Measurements from ENCODE around the gene DAGLB. TPM values are rescaled to one million over a fixed set of nuclear protein-coding genes. Genes with fewer than 3 reads are reported as not detected.

The DAGLB gene
- total RNA-seq, 1 donor from 2014 or later: 17.5 TPM

DNA sequence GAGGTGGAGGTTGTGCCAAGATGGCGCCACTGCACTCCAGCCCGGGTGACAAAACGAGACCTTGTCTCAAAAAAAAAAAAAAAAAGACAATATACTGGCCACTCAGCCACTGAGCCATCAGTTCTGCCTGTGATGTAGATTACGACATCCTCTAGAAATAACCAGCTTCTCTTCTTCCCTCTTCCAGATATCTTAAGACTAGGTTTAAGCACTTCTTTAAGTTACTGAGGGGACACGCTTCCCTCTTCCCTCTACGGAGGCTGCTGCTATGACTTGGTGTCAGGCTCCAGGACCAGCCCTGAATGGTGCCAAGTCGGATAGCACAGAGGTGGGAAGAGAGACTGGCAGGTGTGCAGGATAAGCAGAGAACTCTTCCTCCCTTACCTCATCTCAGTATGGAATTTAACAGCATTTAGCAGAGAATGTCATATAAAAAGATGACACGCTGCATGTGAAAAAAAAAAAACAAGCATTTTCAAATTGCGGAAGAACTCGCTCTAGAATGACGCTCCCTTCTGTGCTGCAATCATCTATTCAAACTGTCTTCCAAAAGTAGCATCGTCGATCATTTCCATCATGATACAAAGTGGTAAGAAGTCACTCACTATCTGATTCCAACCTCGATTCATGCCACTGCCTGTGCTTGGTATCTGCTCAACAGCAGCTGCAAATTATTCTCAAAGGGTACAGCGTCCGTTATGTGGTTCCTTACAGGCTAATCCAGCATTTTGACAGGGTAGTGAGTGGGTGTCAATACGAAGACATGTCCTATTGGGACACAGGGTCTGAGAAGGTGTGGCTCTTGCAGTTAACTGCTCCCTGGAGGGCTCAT, 13.8 kb downstream of the DAGLB start:
- intact Hi-C loops (cut with micrococcal nuclease): loop anchor here (2.0 kb wide), 1 partner anchor 437 kb away; no protein-coding TSS in a partner anchor

DNA sequence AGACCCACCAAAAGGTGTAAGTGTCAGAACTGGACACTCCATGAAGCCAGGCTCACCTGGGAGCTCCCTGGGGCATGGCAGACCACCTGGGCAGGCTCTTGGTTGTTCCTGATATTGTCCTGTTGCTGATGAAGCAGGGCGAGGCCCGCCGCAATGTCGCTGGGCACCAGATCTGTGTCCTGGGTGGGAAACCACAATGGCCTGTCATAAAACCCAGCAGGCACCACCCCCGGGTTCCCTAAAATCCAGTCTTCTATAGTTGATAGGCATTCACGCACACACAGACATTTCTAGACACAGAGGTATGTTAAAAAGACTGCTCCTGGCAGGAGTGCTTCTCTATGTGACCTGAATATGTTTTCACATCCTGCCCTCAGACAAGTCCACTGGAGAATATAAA, 15.0 kb downstream of the DAGLB start:
- intact Hi-C loops (cut with micrococcal nuclease): no loop called here

DNA sequence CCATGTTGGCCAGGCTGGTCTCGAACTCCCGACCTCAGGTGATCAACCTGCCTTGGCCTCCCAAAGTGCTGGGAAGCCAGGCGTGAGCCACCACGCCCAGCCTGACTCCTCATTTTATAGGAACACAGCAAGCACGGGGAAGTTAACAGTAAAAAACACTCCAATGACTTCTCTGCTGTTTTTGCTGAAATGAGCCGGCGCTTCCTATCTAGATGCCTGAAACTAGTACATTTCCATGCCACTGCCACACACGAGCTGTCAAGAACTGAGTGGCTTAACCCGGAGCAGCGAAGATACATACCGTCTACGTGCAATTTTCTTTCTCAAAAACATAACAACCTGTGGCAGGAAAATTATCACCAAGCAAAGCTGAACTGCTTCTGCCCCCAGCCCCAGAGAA, 16.8 kb downstream of the DAGLB start:
- intact Hi-C loops (cut with micrococcal nuclease): no loop called here

DNA sequence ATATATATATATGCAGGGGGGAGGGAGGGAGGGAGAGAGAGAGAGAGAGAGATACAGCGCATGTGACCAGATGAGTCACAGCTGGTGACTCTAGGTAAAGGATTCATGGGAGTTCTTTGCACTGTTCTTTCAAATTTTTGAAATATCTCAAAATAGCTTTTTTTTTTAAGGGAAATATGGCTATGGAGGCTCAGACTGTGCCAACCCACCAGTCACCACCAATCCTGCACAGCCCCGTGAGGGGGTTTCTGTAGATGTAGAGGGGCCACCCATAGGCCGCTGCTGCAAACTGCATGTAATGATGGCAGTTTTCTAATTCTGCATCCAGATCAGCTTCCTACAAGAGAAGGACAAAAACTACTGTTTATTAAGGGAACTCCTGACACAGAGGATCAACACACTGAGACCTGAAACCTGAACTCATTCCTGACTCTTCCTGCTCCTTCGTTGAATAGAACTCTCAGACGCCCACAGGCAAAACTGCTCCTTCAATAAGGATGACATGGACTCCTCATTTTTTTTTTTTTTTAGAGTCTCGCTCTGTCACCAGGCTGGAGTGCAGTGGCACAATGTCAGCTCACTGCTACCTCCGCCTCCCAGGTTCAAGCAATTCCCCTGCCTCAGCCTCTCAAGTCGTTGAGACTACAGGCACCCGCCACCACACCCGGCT, 17.3 kb downstream of the DAGLB start:
- intact Hi-C loops (cut with micrococcal nuclease): no loop called here

DNA sequence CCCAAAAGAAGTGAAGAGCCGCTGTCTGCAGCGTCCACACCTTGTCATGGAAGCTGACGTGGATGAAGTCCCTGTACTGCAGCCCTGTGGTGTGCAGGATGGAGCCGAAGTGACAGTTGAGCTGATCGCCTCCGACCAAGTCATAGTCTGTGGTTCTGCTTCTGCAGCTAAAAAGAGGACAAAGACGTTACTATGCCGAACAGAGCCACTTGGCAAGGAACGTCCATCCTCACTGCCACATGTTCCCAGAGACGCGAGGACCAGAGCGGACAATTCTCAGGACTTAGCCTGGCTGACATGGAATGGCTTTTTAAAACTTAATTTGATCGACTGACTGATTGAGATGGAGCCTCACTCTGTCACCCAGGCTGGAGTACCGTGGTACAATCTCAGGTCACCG, 21.8 kb downstream of the DAGLB start:
- intact Hi-C loops (cut with micrococcal nuclease): no loop called here

DNA sequence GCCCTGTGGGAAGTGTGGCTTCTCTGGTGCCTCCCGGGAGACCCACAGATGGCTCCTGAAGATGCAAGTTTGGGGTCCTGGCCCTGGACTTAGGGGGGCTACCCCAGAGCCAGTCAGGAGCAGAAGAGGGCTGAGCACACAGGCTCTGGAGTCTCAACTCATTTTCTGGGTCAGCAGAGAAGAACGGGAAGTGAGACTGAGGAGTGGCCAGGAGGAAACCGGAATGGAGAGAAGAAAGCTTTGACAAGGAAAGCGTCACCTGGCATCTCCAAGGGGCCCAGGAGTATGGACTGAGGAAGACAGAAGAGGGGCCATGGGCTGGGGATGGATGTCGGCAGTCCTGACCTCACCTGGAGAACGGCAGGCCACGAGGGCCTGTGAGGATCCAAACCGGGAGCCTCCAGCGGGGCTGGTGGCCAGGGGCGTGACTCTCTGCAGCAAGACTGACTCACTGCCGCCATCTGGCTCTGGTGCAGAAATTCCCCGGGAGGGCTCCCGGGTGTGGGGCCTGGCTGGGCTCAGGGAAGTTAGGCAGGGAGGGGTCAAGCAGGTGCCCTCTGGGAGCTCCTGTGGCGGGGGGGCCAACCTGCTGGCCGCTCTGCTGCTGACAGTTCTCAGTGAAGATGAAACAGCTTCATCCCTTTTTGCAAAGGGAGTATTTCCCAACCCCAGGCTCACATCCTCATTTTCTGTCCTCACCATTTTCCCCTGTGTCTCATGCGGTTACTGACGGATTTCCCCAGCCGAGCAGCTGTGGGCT, 23.6 kb downstream of the DAGLB start:
- intact Hi-C loops (cut with micrococcal nuclease): no loop called here

DNA sequence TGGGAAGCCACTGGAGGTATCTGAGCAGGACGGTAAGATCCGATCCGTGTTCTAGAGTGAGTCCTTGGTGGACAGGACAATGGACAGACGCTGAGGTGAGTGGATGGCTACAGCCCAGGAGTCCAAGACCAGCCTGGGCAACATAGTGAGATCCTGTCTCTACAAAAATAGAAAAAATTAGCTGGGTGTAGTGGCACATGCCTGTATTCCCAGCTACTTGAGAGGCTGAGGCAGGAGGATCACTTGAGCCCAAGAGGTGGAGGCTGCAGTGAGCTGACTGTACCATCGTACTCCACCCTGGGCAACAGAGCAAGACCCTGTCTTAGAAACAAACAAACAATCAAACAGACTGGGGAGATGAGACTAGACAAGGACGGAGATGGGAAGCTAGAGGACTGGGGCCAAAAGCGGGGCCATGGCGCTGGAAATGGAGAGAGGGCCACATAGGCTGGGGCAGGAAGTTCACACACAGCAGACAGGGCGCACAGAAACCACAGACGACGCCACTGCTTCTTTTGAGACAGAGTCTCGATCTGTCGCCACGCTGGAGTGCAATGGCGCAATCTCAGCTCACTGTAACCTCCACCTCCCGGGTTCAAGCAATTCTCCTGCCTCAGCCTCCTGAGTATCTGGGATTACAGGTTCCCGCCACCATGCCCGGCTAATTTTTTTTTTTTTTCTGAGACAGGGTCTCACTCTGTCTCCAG, 24.7 kb downstream of the DAGLB start:
- intact Hi-C loops (cut with micrococcal nuclease): no loop called here

DNA sequence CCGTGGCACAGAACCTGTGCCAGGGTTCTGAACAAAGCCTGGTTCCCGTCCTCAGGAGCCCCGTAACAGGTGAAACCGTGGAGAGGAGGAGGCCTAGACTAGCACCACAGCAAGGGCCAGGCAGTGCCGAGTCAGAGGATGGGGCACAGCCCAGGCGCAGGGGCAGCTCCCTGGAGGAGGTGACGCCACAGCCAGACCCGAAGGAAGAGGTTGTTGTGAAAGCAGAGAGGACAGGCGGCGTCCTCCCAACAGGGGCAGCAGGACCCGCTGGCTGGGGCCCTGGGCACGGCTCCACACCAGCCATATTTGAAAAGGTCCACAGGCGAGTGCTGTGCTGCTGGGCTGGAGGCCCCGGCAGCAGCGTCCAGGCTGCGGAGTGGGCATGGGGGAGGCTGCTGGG, 25.7 kb downstream of the DAGLB start:
- intact Hi-C loops (cut with micrococcal nuclease): no loop called here

DNA sequence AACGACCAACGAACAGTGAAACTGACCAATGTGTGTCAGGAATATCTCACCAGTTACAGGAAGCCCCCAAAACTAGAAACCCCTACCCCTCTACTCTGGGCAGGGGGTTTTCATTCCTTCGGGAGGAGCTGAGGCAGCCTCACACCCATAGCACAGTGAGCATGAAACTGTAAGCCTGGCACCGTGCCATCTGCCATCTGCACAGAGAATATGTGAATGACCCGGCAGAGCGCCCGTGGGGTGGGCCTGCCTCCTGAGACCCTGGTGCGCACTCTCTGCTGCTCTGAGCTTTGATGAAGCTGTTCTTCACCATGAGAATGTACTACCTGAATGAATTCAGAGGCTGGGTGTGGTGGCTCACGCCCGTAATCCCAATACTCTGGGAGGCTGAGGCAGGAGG, 27.1 kb downstream of the DAGLB start:
- intact Hi-C loops (cut with micrococcal nuclease): no loop called here

DNA sequence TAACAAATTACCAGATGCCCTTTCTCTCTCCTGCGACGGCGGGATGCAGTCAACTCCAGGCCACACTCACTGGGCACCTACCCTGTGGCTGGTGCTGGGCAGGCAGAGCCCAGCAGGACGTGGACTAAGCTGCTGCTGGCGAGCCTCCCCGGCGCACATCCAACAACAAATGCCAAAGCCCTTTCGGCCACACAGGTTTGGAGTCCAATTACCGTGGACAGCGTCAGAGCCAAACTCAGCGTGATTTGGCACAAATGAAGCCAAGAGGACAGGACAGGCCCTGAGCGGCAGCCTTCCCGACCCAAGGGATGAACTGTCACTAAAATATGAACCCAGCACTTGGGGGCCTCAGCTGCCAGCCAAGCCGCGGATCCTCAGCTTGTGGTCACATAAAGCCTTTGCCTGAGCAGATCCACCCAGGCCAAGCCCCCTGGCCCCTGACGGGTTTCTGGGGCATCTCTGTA, 28.4 kb downstream of the DAGLB start:
- intact Hi-C loops (cut with micrococcal nuclease): no loop called here

DNA sequence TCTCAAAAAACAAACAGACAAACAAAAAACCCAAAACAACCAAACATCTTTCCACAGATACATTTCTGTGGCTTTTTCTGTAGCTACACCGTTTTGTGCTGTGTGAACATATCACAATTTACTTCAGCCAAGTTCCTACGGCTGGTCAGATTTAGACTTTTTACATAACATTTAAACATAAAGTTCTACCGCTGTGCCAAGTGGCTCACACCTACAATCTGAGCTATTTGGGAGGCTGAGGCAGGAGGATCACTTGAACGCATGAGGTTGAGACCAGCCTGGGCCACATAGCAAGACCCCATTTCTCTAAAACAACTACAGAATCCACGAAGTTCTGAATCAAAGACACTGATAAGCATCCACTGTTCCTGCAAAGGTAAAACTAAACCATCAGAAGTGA, 30.3 kb downstream of the DAGLB start:
- intact Hi-C loops (cut with micrococcal nuclease): no loop called here

DNA sequence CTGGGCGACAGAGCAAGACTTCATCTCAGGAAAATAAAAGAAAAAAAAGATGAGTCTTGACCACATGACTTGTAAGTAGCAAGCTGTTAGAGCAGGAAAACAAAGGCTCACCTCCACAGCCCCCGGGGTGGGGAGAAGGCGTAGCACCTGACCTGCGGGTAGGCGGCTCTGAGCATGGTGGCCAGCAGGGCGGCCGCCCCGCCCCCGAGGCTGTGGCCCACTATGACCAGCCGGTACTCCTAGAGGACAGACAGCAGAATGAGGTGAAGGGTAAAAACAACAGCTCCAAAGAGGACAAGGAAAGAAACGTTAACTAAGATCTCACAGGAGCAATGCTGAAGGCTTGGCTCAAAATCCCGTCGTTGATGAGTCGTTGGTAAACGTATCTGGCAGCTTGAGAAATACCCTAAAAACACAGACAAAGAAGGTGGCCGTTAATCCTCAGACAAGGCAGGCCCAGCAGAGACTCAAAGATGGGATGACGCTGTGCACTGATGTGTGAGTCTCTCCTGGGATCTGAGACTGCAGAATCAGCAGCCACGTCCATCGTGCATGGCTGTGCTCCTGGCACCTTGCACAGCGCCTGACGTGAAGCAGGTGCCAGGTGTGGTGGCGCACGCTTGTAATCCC, 31.1 kb downstream of the DAGLB start:
- intact Hi-C loops (cut with micrococcal nuclease): no loop called here

DNA sequence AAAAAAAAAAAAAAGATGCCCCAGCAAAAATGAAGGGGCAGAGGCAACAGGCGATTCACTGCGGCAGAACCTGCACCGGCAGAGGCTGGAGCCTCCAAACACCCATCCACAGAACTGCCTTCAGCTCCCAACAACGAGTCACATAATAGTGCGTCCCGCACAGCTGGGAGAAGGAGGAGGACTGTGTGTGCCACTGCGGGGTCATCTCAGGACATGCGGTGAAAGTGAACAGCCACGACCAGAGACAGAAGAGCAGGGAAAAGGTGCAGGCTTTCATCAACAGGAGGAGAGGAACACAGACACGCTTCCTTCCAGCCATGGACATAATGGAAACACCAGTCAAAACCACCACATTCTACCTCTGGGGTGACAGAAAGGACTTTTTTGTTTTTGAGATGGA, 34.1 kb downstream of the DAGLB start:
- intact Hi-C loops (cut with micrococcal nuclease): no loop called here

DNA sequence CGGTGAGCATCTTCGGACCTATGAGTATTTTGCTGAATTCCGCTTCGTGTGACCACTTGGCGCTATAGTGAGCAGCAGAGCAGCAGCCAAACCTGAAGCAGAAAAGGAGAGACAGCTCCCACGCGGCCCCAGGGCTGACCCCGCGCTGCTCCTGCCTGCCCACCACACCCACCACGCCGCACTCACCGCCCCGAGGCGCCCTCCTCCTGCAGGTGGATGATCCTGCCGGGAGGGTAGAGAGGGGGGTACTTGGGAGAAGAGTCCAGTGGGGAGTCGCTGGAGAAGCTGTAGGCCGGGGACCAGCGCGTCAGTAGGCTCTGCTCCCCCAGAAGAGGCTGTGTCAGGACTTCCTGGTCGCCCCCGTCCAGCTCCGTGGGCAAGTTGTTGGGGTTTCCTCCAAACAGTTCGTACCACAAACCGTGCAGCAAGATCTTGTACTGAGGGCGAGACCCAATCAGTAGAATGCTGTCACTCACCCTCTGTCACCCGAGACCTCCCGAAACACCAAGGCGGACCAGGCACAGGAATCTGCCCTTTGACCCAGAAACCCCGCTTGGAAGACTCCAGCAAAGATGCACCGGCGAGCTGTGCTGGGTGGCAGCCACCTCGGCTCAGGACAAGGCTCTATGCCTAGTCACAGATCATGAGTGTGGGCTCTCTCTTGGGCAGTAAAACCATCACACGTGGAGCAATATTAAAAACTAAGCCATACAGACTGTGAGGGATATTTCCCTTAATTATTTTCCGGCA, 37.6 kb downstream of the DAGLB start:
- intact Hi-C loops (cut with micrococcal nuclease): no loop called here

DNA sequence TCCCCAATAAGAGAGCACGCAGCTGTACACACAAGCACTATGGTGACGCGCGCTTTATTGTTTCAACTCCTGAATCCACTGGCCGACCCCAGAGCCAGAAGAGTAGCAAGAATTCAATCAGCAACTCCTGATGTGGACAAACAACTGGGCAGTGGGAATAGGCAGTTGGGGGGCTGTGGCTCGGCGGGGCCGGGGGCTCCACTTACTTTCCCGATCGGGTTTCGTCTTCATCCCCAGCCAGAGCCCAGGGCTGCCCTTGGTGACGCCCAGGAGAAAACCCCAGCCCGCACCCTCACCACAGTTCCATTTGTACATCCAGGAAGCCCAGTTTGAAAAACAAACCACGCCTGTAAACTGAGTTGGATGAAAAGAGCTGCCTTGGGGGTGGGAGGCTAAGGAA, 38.7 kb downstream of the DAGLB start:
- intact Hi-C loops (cut with micrococcal nuclease): no loop called here

DNA sequence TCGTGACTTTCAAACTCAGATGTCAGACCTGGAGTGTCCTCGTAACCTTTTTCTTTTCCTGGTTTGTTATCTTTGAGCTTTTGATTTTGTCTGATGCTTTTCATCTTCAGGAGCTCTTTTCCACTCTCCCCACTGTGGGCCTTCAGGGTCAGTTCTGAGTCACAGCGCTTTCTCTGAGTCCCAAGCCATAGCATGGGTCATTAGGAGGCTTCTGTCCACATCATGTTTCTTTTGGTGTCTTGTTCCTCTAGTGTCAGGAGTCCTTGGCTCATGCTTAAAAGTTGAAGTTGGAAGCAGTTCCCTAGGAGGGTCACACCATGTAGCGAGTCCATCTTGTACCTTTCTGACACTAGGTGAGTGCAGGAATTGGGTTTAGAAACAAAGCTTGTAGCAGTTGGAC, 40.3 kb downstream of the DAGLB start:
- intact Hi-C loops (cut with micrococcal nuclease): no loop called here

DNA sequence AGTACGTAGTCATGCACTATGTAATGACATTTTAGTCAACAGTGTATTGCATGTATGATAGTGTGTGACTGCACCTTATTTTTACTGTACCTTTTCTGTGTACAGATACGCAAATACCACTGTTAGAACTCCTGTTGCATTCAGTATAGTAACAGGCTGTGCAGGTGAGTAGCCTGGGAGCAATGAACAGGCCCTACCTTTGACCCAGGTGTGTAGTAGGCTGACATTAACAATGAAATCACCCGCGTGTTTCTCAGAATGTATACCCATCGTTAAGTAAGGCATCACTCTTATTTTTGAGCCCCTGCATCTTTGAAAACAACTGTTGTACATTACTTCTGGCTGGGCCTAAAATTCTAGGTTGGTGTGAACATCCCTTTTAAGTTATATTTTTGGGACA, 41.6 kb downstream of the DAGLB start:
- intact Hi-C loops (cut with micrococcal nuclease): no loop called here

DNA sequence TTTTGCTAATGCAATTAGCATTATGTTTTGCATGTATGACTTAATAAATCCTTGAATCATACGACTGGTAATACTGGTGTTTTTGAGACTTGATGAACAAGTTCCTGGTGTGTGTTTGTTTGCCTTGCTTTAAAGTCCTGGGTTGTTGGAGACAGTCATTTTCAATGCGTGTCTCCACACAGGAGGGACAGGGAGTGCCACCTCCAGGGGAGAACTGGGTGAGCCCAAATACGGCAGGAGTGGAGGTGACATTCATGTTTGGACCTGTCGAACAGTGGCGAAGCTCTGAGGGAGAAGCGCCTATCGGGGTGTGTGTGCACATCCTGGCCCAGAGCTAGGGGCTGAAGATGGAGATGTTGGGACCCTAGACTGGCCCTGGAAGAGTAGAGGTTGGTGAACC, 43.8 kb downstream of the DAGLB start:
- intact Hi-C loops (cut with micrococcal nuclease): no loop called here

DNA sequence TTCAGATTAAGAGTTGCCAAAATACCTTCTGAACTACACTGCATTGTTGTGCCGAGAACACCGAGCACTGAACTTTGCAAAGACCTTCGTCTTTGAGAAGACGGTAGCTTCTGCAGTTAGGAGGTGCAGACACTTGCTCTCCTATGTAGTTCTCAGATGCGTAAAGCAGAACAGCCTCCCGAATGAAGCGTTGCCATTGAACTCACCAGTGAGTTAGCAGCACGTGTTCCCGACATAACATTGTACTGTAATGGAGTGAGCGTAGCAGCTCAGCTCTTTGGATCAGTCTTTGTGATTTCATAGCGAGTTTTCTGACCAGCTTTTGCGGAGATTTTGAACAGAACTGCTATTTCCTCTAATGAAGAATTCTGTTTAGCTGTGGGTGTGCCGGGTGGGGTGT, 45.0 kb downstream of the DAGLB start:
- intact Hi-C loops (cut with micrococcal nuclease): no loop called here

DNA sequence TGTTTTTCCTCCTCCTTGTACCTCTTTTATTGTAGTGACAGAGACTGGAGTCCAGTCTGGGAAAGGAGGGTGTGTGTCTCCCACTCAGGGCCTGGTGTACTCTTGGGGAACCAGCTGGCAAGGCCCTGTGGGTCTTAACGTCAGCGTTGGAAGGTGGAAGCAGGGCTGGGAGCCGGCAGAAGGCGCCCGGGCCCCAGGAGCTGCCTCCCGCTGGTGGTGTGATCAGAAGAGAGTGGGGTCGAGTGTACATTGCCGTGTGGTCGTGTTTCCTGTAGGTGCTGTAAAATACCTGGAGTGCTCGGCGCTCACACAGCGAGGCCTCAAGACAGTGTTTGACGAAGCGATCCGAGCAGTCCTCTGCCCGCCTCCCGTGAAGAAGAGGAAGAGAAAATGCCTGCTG, 45.7 kb downstream of the DAGLB start:
- intact Hi-C loops (cut with micrococcal nuclease): no loop called here
